Melanocyte of skin (primary cell): Measurements from ENCODE around the gene ST8SIA3. TPM values are rescaled to one million over a fixed set of nuclear protein-coding genes. Genes with fewer than 3 reads are reported as not detected.

ENCODE experiments used
- total RNA-seq, 2 donors: library from RNA; depleted of rRNA; stranded (reverse); fragments of >200 nt; gene quantifications; 2 replicates each; pipeline ENCODE4 v1.2.3, GENCODE V29; 2012

ST8SIA3 gene
- total RNA-seq, result not detected

GRCh38 chr18:57352271-57352701 is at the start of gene ST8SIA3:
TSS of gene ST8SIA3 (plus strand) at chr18:57352557. CDS start at chr18:57352847, 290 bp downstream.

Other genes starting within 250 kb of the ST8SIA3 start
- not detected for gene BOD1L2, start 205.5 kb upstream of the ST8SIA3 start, total RNA-seq
- under 1 TPM; under 0.01 TPM for gene ONECUT2, start 82.8 kb downstream of the ST8SIA3 start, total RNA-seq
- 10 to 100 TPM; 39.0 to 46.1 TPM for gene FECH, start 234.1 kb downstream of the ST8SIA3 start, total RNA-seq